Raji (cell line): ENCODE data around the gene MTURN.

Experiments
- POLR2A ChIP-seq: IDR thresholded peaks from 2 replicates; pipeline ENCODE4 v1.6.1; 2011; ENCODE audit warnings: low read depth, low read length, control low read depth; ENCODE audit not compliant: insufficient read depth

Gene MTURN

DNA sequence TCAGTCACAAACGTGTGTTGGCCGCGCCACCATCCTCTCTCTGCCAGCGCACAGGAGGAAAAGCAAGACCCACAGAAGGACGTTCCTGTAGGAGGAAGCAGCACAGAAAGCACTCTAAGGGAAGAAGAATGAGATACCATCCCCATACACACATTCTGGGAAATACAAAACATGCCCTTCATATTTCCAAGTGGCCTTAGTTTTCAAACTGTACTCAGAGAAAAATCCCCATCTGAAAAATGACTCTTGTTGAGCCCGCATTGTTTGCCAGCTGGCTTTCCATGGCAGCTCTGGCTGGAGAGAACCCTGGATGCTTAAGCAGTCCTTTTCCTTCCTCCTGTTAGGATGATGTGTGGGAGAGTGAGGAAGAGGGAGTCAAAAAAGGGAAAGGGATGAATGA lies 33.1 kb downstream of the MTURN start:
- TF ChIP-seq POLR2A, result no peak

DNA sequence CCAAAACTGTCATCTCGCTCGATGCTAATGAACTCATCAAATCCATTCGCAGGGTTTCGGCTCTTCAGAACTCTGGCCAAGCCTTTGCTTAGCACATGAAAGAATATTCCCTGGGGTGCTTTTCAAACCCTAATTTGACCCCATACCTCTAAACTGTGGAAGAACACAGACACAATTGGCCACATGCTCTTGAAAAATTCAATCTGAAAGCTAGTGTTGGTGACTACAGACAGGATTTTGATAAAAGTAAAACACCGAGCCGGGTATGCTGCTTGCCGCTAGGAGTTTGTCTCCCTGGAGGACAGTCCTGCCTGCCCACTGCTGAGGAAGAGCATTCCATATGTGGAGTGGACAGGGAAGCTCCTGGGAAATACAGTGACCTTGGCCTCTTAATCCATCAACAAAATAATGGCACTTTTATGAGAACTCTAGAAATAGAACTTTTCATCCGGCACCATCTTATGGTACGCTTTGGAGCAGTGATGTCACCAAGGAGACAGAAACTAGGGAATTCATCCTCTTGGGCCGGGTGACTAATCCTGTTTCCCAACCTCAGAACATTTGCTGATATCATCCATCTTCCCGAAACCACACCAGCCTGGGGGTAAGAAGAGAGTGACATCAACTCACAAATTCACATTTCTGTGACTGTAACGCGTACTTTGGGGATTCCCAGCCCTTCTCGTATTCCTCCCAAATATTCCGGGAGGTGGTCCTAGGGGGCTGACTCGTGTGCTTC lies 34.2 kb downstream of the MTURN start:
- no peak for TF ChIP-seq POLR2A

DNA sequence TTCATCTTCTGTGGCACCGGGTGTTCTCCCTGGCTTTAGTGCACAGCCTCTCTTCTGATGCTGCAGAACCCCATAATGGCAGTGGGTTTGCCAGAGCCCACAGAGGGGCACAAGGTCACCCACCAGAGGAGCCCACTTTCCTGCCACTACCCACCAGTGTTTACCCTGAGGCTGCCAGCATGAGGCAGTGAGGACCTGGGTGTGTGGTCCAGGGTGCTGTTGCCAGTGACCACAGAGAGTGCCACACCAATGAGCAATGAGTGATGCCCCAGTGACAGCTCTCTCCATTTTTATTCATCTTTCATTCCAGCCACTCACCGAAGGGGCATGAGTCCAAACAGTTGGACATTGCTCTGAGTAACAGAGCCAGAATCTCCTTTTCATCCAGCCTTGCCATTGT lies 34.8 kb downstream of the MTURN start:
- TF ChIP-seq POLR2A, result no peak

DNA sequence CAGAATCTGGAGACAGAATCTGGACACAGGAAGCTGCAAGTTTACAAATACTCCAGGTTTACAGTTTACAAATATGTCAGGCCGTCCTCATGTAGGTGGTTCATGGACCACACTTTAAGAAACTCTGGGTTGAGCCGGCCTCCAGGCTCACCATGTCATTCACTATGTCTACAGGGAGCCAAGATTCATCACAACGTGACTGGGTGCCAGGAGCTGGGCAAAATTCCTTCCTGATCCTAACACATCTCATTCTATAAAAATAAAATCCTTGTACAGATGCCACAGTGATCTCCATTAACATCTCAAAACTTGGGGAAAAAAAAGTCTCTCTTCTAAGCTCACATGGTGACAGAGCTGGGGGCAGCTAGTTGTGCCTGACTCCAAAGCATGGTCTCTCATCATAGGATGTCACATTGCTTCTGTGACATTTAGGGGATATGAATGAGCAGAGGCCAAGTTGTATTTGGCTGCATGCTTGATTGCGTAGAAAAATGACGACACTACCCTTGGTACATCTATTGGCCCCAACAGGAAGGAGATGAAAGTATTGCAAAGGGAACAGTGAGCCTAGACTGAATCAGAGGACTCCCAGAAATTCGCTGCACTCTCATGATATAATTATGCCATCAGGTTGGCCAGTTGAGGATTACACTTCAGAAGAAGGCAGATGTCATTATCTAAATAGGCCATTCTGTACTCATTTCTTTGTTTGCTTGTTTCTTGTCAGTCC lies 35.9 kb downstream of the MTURN start:
- TF ChIP-seq POLR2A, result no peak

DNA sequence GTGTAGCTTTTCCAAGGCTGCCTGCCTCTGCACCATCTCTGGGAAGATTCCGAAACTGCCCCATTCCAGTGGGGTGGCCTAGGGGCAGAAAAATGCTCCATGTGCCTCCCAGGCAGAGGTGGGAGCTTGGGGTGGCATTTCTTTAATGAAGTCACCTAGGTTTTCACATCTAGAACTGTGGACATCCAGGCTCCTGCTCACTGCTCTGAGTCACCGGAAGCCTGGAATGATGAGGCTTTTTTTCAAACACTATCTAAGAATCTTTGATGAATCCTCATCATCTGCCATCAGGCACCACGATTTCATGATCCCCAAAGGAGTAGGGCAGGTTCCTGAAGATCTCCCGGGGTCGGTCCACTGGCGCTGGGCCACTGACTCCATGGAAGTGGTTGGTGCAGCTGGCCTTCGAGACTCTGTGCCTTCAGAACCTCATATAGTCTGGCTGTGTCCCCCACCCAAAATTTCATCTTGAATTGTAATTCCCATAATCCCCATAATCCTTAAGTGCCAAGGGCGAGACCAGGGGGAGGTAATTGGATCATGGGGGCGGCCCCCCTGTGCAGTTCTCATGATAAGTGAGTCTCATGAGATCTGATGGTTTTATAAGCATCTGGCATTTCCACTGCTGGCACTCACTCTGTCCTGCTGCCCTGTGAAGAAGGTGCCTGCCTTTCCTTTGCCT lies 37.1 kb downstream of the MTURN start:
- no peak for TF ChIP-seq POLR2A

DNA sequence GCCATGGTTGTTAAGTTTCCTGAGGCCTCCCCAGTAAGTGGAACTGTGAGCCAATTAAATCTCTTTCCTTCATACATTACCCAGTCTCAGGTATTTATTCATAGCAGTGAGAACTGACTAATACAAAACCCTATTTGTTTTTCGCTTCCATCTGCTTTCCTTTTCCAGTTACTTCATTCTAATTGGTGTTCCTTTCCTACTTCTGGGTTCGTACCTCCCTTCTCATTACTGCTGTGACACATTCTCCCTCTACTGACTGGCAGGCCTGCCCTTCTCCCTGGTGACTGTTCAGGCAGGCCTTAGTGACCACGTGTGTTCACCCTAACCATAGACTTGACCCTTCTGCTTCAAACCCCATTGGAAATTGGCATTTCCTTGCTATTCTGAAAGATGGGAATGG lies 37.7 kb downstream of the MTURN start:
- TF ChIP-seq POLR2A, result no peak

DNA sequence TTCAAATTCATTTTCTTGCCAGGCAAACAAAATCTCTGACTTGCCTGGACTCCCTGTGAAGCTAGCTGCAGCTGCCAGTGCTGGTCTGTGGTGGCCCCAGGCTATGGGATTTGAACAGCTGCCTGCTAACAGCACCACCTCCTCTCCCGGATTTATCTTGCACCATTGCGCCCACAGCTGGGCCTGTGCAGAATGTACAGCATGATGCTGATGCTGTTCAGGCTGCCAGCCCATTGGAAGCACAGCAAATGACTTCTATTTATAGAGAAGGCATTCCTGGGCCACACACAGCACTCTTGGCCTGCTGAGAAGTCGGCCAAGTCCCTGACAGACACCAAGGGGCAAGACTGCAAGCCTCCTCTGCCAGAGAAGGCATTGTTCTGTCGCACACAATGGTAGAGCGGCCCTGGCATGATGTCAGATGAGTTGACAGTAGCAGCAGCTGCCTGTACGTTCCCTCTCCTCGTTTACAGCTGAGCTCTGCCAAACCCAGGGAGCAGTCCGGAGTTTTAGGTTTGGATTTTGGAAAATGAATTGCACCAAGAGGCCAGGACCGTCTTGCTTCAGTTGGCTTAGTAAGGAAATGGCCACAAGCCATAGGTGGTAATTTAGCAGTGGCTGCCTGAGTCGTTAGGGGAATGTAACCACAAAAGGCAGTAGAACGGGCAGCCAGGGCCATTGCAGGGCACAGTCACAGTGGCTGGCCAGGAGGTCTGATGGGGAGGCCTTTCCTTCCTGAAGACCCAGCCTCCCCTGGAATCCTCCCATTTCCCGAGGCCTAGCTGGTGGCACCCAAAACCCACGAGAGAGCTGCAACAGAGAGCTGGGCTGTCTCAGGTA lies 38.5 kb downstream of the MTURN start:
- TF ChIP-seq POLR2A, result no peak

DNA sequence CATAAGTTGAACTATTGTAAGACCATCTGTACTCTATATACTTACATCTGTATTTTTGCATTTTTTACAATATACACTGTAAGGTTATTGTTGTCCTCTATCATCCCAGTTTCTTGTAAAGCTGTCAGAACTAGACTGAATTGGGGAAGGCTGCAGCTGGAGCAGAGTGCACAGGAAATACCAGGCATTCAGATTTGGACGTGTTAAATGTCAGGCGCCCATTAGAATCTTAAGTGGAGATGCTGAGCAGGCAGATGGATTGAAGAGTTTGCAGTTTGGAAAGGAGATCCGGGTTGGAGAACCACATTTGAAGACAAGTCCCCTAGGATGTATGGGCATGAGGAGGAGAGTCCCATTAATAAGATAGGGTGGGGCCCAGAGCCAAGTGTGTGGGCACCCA lies 40.4 kb downstream of the MTURN start:
- no peak for TF ChIP-seq POLR2A

DNA sequence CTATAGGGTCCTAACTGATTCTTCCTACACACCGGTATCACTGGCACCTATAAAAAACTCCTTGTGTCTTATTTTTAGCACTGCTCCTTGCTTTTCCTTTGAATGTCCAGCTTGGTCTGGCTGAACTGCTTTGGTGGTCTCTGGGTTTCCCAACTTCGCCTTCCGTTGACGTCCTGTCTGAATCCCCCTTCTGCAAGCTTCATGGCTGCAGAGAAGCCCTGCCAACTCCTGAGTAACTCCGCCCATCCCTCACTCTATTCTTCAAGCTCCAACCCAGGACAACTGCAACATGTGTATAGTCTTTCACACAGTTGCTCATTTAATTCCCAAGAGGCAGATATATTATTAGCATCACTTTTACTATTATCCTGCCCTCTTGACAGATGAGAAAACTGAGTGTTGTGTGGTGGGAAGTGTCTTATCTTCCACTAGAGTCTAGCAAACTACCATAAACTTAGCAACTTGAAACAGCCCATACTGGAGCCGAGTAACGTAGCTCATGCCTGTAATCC lies 40.9 kb downstream of the MTURN start:
- TF ChIP-seq POLR2A, result no peak

DNA sequence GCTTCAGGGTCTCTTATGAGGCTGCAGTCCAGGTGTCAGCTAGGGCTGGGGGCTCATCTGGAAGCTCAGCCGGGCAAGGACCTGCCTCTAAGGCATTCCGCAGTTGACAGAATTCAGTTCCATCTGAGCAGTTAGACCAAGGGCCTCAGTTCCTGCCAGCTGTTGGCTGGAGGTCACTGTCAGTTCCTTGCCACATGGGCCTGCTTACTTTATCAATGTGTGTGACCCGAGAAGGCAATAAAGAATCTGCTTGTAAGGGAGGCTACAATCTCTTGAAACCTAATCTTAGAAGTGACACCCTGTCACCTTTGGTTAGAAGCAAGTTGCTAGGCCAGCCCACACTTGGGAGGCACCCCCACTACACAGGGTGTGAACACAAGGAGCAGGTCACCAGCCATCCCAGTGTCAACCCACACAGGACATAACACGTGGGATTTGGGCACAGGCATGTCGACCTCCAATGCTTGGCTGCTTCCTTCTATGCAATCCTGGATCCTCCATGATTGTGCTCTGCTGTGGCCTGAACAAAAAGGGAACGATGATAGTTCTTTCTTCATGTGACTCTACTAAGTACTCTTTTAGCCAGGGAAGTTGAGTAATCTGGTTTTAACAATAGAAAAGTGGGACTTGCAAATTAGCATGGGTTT lies 41.8 kb downstream of the MTURN start:
- TF ChIP-seq POLR2A, result no peak

DNA sequence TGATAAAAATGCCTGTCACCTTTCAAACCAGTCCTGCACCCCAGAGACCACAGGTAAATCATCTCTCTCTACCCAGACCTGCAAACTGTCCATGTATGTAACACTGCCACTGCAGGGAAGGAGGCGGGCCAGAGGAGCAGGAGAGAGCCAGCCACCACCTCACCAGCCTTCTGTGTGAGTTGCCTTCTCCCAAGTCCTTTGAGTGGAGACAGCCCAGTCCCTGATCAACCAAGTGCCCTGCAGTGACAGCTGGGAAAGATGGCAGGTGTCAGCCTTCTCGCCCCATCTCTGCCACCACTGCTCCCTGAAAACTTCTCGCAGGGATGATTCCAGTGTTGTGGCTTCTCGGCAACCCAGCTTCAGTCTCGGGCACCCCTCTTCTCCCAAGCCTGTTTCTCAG lies 42.4 kb downstream of the MTURN start:
- TF ChIP-seq POLR2A, result no peak

DNA sequence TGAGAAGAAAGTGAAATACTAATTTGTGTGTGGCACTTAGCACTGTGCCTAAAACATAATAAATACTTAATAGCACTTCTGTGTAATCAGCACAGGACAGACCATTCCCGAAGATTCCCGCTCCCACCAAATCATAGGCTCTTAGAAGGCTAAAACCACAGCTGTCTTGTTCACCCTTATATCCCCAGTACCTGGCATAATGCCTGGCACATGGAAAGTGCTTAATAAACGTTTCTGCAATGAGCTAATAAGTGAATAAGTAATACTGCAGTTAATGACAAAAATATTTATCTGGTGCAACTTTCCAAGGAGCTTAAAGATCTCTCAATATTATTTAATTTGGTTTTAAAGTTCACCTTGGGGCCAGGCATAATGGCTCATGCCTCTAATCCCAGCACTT lies 43.2 kb downstream of the MTURN start:
- TF ChIP-seq POLR2A, result no peak

DNA sequence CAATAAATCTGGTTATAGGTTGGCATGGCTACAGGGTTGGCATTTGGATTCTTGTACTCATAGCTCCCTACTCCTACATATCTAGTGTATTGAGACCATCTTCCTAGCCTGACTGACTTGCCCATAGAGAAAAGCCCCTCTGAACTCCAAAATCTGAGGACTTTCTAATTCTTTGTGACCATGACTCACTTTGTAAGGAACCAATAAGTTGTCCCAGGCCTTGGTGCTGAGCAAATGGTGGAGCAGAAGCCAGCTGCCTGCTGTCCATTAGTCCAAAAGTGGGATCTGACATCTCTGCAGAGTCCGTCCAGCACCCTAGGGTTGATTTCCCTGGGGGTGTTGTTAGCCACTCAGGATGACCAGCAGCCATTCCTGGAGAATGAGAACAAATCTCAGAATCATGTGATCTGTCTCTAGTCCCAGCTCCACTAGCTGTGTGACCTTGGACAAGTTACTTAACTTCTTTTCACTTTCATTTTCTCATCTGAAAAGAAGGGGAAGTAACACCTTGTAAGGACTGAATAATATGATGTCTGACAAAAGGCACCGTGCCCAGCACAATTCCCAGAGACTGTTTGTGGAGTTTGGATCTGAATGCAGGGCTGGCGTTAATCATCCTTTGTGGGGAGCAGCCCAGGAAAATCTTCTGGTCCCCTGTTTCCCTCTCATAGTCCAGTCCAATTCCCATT lies 44.1 kb downstream of the MTURN start:
- 0 out of 2 replicates have a peak, but pooled peaks have one; percentile 13 for TF ChIP-seq POLR2A

DNA sequence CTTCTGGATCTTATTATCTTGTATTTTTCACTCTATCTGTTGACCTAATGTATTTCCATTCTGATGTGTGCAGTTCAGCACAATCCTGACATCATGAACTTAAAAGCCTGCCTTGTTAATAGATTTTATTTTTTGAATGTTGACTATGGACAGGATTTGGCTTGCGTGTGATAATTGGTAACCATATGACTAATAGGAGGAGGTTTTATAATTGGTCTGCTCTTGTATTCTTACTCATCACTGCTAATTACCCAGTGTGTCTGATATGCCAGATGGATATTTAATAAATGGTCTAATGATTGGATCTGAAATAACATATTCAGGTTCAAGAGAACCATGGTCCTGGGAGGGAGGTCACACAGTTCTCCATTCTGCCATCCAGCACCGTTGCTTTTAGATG lies 45.9 kb downstream of the MTURN start:
- no peak for TF ChIP-seq POLR2A

DNA sequence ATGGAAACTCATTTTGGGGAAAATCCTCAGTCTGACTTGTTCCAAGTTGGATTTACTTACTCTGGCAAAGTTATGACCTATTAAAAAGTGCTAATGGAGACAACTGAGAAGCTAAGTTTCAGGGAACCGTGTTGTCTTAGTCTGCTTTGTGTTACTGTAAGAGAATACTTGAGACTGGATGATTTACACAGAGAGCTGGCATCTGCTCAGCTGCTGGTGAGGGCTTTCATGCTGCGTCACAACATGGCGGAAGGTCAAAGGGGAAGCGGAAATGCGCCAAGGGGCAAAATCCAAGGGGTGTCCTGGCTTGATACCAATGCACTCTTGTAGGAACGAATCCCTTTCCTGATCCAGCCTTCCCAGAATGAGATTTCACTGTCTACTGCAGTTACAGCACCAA lies 46.4 kb downstream of the MTURN start:
- TF ChIP-seq POLR2A, result no peak
